Testis (tissue), 3 donors: Measurements from ENCODE around the gene MATCAP1. TPM values are rescaled to one million over a fixed set of nuclear protein-coding genes. Genes with fewer than 3 reads are reported as not detected.

Experiments used
- DNase-seq: peaks from one replicate; pipeline ENCODE4 v3.0.0-alpha.2; 2019
- H3K27ac ChIP-seq, 2 donors: fragments of 200-600 bp; sonication (generic); one replicate each; pipeline ENCODE4 v1.5.1; 2019
- H3K27me3 ChIP-seq: fragments of 200-600 bp; sonication (generic); one replicate; pipeline ENCODE4 v1.5.1; 2019
- H3K36me3 ChIP-seq: fragments of 200-600 bp; sonication (generic); one replicate; pipeline ENCODE4 v1.5.1; 2017; ENCODE audit warnings: low read depth; ENCODE audit errors: missing control alignments
- H3K4me1 ChIP-seq: fragments of 200-600 bp; sonication (generic); one replicate; pipeline ENCODE4 v1.5.1; 2019
- H3K4me3 ChIP-seq, 2 donors: fragments of 200-600 bp; sonication (generic); one replicate each; pipeline ENCODE4 v1.5.1; 2017 to 2019
- H3K9me3 ChIP-seq: fragments of 200-600 bp; sonication (generic); one replicate; pipeline ENCODE4 v1.5.1; 2017
- POLR2A ChIP-seq: fragments of 450-650 bp; IDR thresholded peaks from one replicate; pipeline ENCODE4 v1.6.1; 2017; ENCODE audit warnings: antibody characterized with exemption, mild to moderate bottlenecking, moderate library complexity
- WGBS, 2 donors: methylation state at CpG; one replicate each; pipeline ENCODE4 v1.1.5; 2018; 5-methylcytosine and 5-hydroxymethylcytosine counted together
- intact Hi-C: fragments of 100-400 bp; cut with DNase I; formaldehyde crosslinking; loops from one replicate; pipeline ENCODE4 v1.15.1; 2023; ENCODE audit warnings: low total_unique reads
- microRNA counts, 2 donors: library from miRNA; unstranded; fragments of <30 nt; microRNA quantifications; one replicate each; lab custom pipeline; 2016
- microRNA-seq, 2 donors: library from miRNA; unstranded; fragments of <30 nt; microRNA quantifications; one replicate each; pipeline ENCODE4, GENCODE V29; 2016; ENCODE audit warnings: borderline number of aligned reads in 2 of 2, borderline replicate concordance in 1 of 2
- polyA plus RNA-seq: library from polyadenylated mRNA; stranded (reverse); fragments of 350-450 nt; fragmentation: Illumina TruSeq; extraction: RNeasy Lipid Tissue Mini Kit (QIAGEN cat#74804); gene quantifications from one replicate; pipeline ENCODE4 v1.2.3, GENCODE V29; 2014; ENCODE audit warnings: low read depth, low replicate concordance; ENCODE audit not compliant: insufficient read depth
- small RNA-seq, 2 donors: library from RNA; depleted of rRNA; stranded (forward); fragments of <200 nt; gene quantifications; one replicate each; pipeline ENCODE3, GENCODE V24; 2016
- total RNA-seq, 2 donors: library from RNA; depleted of rRNA; stranded (reverse); fragments of >200 nt; gene quantifications; one replicate each; pipeline ENCODE4 v1.2.3, GENCODE V29; 2016
- TF ChIP-seq, protein P1 (sequence below), 3 experiments: fragments of 450-650 bp in 2 of 3; fragments of 200-600 bp in 1 of 3; sonication (generic) in 1 of 3; IDR thresholded peaks; one replicate each; pipeline ENCODE4 v1.5.1; 2016 to 2019; ENCODE audit warnings: antibody characterized with exemption in 3 of 3, mild to moderate bottlenecking in 2 of 3, moderate library complexity in 1 of 3

MATCAP1 gene
- total and polyA plus RNA-seq, 3 donors from 2014 or later, result 44.6 to 89.4 (median 65.1) TPM

DNA sequence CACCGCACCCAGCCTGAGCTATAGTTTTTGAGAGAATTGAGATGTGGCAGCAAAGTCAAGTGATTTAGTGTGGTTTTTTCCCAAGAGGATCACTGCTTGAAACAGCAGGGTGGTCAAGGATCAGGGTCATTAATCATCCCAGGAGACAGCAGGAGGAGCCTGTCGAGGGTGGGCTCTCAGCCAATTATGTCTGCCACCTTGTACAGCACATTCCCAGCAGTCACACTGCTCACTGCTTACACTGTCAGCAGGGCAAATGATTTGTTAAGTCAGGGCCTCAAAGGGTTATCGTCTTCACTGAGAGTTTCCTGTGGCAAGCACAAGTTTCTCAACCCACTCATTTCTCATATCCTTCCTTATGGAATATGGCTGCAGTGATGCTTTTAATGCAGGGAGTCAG is 46.2 kb downstream of the MATCAP1 start:
- WGBS, 2 donors, result 57 to 70% methylated on average over 3 of the region's 3 CpGs
- H3K27ac ChIP-seq, result no peak overlapping the region
- no peak for DNase-seq
- H3K4me3 ChIP-seq, result no peak overlapping the region
- H3K4me1 ChIP-seq, result no peaks in the 10 kb centered on the region
- TF ChIP-seq POLR2A, result no peak
- TF ChIP-seq, protein P1, sequence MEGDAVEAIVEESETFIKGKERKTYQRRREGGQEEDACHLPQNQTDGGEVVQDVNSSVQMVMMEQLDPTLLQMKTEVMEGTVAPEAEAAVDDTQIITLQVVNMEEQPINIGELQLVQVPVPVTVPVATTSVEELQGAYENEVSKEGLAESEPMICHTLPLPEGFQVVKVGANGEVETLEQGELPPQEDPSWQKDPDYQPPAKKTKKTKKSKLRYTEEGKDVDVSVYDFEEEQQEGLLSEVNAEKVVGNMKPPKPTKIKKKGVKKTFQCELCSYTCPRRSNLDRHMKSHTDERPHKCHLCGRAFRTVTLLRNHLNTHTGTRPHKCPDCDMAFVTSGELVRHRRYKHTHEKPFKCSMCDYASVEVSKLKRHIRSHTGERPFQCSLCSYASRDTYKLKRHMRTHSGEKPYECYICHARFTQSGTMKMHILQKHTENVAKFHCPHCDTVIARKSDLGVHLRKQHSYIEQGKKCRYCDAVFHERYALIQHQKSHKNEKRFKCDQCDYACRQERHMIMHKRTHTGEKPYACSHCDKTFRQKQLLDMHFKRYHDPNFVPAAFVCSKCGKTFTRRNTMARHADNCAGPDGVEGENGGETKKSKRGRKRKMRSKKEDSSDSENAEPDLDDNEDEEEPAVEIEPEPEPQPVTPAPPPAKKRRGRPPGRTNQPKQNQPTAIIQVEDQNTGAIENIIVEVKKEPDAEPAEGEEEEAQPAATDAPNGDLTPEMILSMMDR (IDR thresholded peaks at IDR 0.05), result no peak
- peaks cover 3% of the 10 kb centered on the region for H3K36me3 ChIP-seq
- intact Hi-C loops, result no loop called here
- H3K9me3 ChIP-seq, result no peaks in the 10 kb centered on the region
- H3K27me3 ChIP-seq, result no peaks in the 10 kb centered on the region

DNA sequence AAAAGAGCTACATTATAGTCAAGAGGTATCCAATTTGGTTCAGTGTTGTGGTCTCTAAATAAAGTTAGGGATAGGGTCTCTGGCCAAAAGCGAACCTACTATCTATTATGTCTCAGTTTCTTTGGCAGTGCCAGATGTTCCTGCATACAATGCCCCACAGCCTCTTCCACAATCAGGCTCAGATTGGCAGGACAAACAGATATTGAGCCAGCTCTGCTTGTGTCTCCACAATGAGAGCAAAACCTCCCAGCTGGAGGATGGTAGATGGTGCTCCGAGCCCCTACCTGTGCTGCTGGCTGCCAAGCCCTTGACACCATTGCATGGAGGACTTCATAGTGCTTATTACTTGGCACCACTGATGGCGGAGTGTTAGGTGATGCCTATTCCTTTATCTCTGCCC is 54.3 kb downstream of the MATCAP1 start:
- H3K36me3 ChIP-seq, result no peaks in the 10 kb centered on the region

DNA sequence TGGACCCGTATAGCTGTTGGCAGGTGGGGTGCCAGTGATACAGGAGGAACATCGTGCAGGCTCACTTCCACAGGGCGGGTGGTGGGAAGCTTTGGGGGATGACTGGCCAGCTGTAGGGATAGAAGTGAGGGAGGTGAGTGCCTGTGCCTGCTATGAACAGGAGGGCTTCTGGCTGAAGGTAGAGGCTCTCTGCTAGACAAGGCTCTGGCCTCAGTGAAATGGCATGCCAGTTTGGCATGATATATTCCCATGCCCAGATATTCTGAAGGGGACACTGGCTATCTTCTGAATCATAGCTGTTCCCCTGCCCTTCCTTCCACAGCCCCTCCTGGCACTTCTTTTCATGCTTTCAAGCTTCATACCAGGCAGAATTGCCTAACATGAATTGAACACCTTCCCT is 54.9 kb downstream of the MATCAP1 start:
- H3K27me3 ChIP-seq, result no peaks in the 10 kb centered on the region
- no peak overlapping the region for H3K27ac ChIP-seq
- H3K4me1 ChIP-seq, result no peaks in the 10 kb centered on the region
- H3K36me3 ChIP-seq, result no peaks in the 10 kb centered on the region
- no peak for DNase-seq
- 82 to 94% methylated on average over 3 of the region's 3 CpGs for WGBS, 2 donors
- no peak overlapping the region for H3K4me3 ChIP-seq
- no peaks in the 10 kb centered on the region for H3K9me3 ChIP-seq
- TF ChIP-seq, protein P1 (IDR thresholded peaks at IDR 0.05), result no peak
- intact Hi-C loops, result no loop called here

More for the DNA sequence above, 54.3 kb downstream of the MATCAP1 start:
- H3K4me3 ChIP-seq, result no peak overlapping the region
- no peaks in the 10 kb centered on the region for H3K9me3 ChIP-seq
- TF ChIP-seq, protein P1 (IDR thresholded peaks at IDR 0.05), result no peak
- no peak for TF ChIP-seq POLR2A
- H3K27ac ChIP-seq, result no peak overlapping the region
- intact Hi-C loops, result no loop called here
- no peak for DNase-seq
- no peaks in the 10 kb centered on the region for H3K4me1 ChIP-seq
- WGBS, 2 donors, result 79 to 87% methylated on average over 2 to 3 of the region's 3 CpGs
- no peaks in the 10 kb centered on the region for H3K27me3 ChIP-seq

DNA sequence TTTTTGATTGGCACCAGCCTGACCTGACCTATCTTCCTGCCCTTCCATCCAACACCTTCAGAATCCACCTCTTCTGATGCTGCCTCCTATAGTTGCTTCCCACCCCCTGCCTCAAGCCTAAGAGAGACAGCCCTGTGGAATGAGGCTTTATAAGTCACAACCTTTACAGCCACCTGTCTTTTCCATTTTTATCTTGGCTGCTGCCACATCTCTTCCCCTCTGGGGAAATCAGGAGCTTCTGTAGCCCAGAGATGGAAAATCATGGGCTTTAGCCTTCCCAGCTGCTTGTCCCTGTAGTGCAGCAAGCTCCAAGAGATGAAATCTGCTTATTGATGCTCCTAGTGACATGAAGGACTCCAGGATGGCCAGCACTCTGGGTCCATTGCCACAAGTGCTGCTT is 55.3 kb downstream of the MATCAP1 start:
- H3K4me3 ChIP-seq, result no peak overlapping the region
- H3K27ac ChIP-seq, result no peak overlapping the region
- H3K27me3 ChIP-seq, result no peaks in the 10 kb centered on the region
- intact Hi-C loops, result no loop called here
- no peak for TF ChIP-seq POLR2A
- TF ChIP-seq, protein P1 (IDR thresholded peaks at IDR 0.05), result no peak
- H3K4me1 ChIP-seq, result no peaks in the 10 kb centered on the region
- no peaks in the 10 kb centered on the region for H3K36me3 ChIP-seq
- no peak for DNase-seq
- no peaks in the 10 kb centered on the region for H3K9me3 ChIP-seq

MicroRNAs within 50 kb of the gene (microRNA counts, 767-probe panel; counts per million panel counts)
- microRNA hsa-miR-328 (lab: Ali Mortazavi, UCI), result 0 to 152 counts per million in 2 donors

Small RNA genes lying within 50 kb of the gene (microRNA-seq; reads per million reads assigned to microRNA genes)
- gene MIR328, result 432 to 447 reads per million in 2 donors

Small RNA genes lying within 50 kb of the gene (small RNA-seq; reads per million reads assigned to genes)
- 2.5 to 7.3 reads per million in 2 donors for gene MIR328

Other genes starting within 250 kb of the MATCAP1 start
- 100 to 1,000 TPM; 113 to 179 TPM for gene CIAO2B, start 249.6 kb downstream of the MATCAP1 start, total RNA-seq
- 145 TPM for gene CIAO2B, start 249.6 kb downstream of the MATCAP1 start, polyA plus RNA-seq
- 10 to 100 TPM; 49.1 to 51.9 TPM for gene CES2, start 248.4 kb downstream of the MATCAP1 start, total RNA-seq
- 34.4 TPM for gene CES2, start 248.4 kb downstream of the MATCAP1 start, polyA plus RNA-seq
- gene CES3, start 222.7 kb downstream of the MATCAP1 start, total RNA-seq, result 1 to 10 TPM; 4.1 to 4.5 TPM
- gene CES3, start 222.7 kb downstream of the MATCAP1 start, polyA plus RNA-seq, result 1.5 TPM
- gene CES4A, start 195.4 kb downstream of the MATCAP1 start, total RNA-seq, result 10 to 100 TPM; 17.0 to 25.0 TPM
- gene CES4A, start 195.4 kb downstream of the MATCAP1 start, polyA plus RNA-seq, result 12.2 TPM
- gene CBFB, start 154.8 kb downstream of the MATCAP1 start, total RNA-seq, result 10 to 100 TPM; 23.3 to 34.9 TPM
- gene CBFB, start 154.8 kb downstream of the MATCAP1 start, polyA plus RNA-seq, result 15.3 TPM
- 10 to 100 TPM; 32.6 to 41.6 TPM for gene PHAF1, start 74.0 kb downstream of the MATCAP1 start, total RNA-seq
- 31.2 TPM for gene PHAF1, start 74.0 kb downstream of the MATCAP1 start, polyA plus RNA-seq
- gene B3GNT9, start 33.0 kb downstream of the MATCAP1 start, total RNA-seq, result 10 to 100 TPM; 18.6 to 24.6 TPM
- gene B3GNT9, start 33.0 kb downstream of the MATCAP1 start, polyA plus RNA-seq, result 18.0 TPM
- gene TRADD, start 24.1 kb downstream of the MATCAP1 start, total RNA-seq, result 10 to 100 TPM; 15.9 to 23.9 TPM
- gene TRADD, start 24.1 kb downstream of the MATCAP1 start, polyA plus RNA-seq, result 7.4 TPM
- gene FBXL8, start 24.0 kb downstream of the MATCAP1 start, total RNA-seq, result 10 to 100 TPM; 20.6 to 26.9 TPM
- 3.7 TPM for gene FBXL8, start 24.0 kb downstream of the MATCAP1 start, polyA plus RNA-seq
- 10 to 100 TPM; 63.4 to 78.3 TPM for gene HSF4, start 19.2 kb downstream of the MATCAP1 start, total RNA-seq
- 20.2 TPM for gene HSF4, start 19.2 kb downstream of the MATCAP1 start, polyA plus RNA-seq
- gene NOL3, start 13.4 kb downstream of the MATCAP1 start, total RNA-seq, result 10 to 100 TPM; 16.2 to 34.9 TPM
- 11.8 TPM for gene NOL3, start 13.4 kb downstream of the MATCAP1 start, polyA plus RNA-seq
- gene EXOC3L1, start 6.2 kb upstream of the MATCAP1 start, total RNA-seq, result 1 to 10 TPM; 5.1 to 9.0 TPM
- gene EXOC3L1, start 6.2 kb upstream of the MATCAP1 start, polyA plus RNA-seq, result 2.6 TPM
- 100 to 1,000 TPM; 110 to 126 TPM for gene E2F4, start 8.2 kb upstream of the MATCAP1 start, total RNA-seq
- 72.5 TPM for gene E2F4, start 8.2 kb upstream of the MATCAP1 start, polyA plus RNA-seq
- gene ELMO3, start 15.2 kb upstream of the MATCAP1 start, total RNA-seq, result 10 to 100 TPM in 1 of 2 donors, 1 to 10 TPM in 1; 9.3 to 10.5 TPM
- gene ELMO3, start 15.2 kb upstream of the MATCAP1 start, polyA plus RNA-seq, result 22.2 TPM
- gene TMEM208, start 43.2 kb upstream of the MATCAP1 start, total RNA-seq, result 10 to 100 TPM; 57.4 to 66.8 TPM
- gene TMEM208, start 43.2 kb upstream of the MATCAP1 start, polyA plus RNA-seq, result 55.6 TPM
- gene FHOD1, start 63.5 kb upstream of the MATCAP1 start, total RNA-seq, result 10 to 100 TPM; 28.8 to 40.0 TPM
- gene FHOD1, start 63.5 kb upstream of the MATCAP1 start, polyA plus RNA-seq, result 17.0 TPM
- gene SLC9A5, start 65.0 kb upstream of the MATCAP1 start, total RNA-seq, result 10 to 100 TPM in 1 of 2 donors, 1 to 10 TPM in 1; 6.8 to 15.7 TPM
- gene SLC9A5, start 65.0 kb upstream of the MATCAP1 start, polyA plus RNA-seq, result 4.8 TPM
- gene PLEKHG4, start 95.6 kb upstream of the MATCAP1 start, total RNA-seq, result 100 to 1,000 TPM in 1 of 2 donors, 10 to 100 TPM in 1; 86.5 to 137 TPM
- gene PLEKHG4, start 95.6 kb upstream of the MATCAP1 start, polyA plus RNA-seq, result 102 TPM
- 100 to 1,000 TPM in 1 of 2 donors, 10 to 100 TPM in 1; 59.2 to 102 TPM for gene KCTD19, start 142.8 kb upstream of the MATCAP1 start, total RNA-seq
- 144 TPM for gene KCTD19, start 142.8 kb upstream of the MATCAP1 start, polyA plus RNA-seq
- gene LRRC36, start 142.9 kb upstream of the MATCAP1 start, total RNA-seq, result 10 to 100 TPM; 28.3 to 40.9 TPM
- gene LRRC36, start 142.9 kb upstream of the MATCAP1 start, polyA plus RNA-seq, result 94.5 TPM
- gene TPPP3, start 209.5 kb upstream of the MATCAP1 start, total RNA-seq, result 10 to 100 TPM in 1 of 2 donors, 1 to 10 TPM in 1; 9.5 to 17.5 TPM
- 67.6 TPM for gene TPPP3, start 209.5 kb upstream of the MATCAP1 start, polyA plus RNA-seq
- gene ZDHHC1, start 232.5 kb upstream of the MATCAP1 start, total RNA-seq, result 10 to 100 TPM; 62.0 to 62.7 TPM
- gene ZDHHC1, start 232.5 kb upstream of the MATCAP1 start, polyA plus RNA-seq, result 26.7 TPM
- 1 to 10 TPM; 4.9 to 7.7 TPM for gene HSD11B2, start 247.2 kb upstream of the MATCAP1 start, total RNA-seq
- gene HSD11B2, start 247.2 kb upstream of the MATCAP1 start, polyA plus RNA-seq, result 11.5 TPM